HepG2 (cell line): ENCODE measurements around the gene ASPHD1.

ENCODE experiments used
- ESRRA ChIP-seq: sonication (generic); formaldehyde crosslinking; IDR thresholded peaks from 2 replicates; pipeline ENCODE4 v1.5.1; 2020; ENCODE audit warnings: mild to moderate bottlenecking, low read depth, missing genetic modification reagents
- EZH2 ChIP-seq: conservative IDR thresholded peaks from 2 replicates; pipeline ENCODE4 v1.6.1; 2012; ENCODE audit warnings: mild to moderate bottlenecking, low read depth, low read length, moderate library complexity
- POLR2AphosphoS5 ChIP-seq: IDR thresholded peaks from 2 replicates; pipeline ENCODE4 v1.6.1; 2012; ENCODE audit warnings: low read depth, low read length
- ZSCAN12 ChIP-seq: sonication (generic); formaldehyde crosslinking; IDR thresholded peaks from 2 replicates; pipeline ENCODE4 v1.9.0; 2021; ENCODE audit warnings: mild to moderate bottlenecking, missing genetic modification reagents

GRCh38 chr16:29894352-29894751, 5.9 kb upstream of the ASPHD1 start:
- TF ChIP-seq POLR2AphosphoS5: no peak
- no peak for TF ChIP-seq ZSCAN12 (CRISPR knock-in tag)
- no peak for TF ChIP-seq EZH2
- no peak for TF ChIP-seq ESRRA
